GM21529 (cell line): ENCODE measurements around the gene DCDC1.
"Not testable (repeated sequence)": the region's sequence is repeated elsewhere in the genome, so short reads cannot be mapped to it uniquely, and the experiment has no call there.

Experiments
- ATAC-seq: cut with Tn5 transposase; IDR thresholded peaks from one replicate; pipeline ENCODE4 v1.9.1; 2021; ENCODE audit not compliant: unreplicated experiment

Gene DCDC1

GRCh38 chr11:31000381-31000780 is 369.2 kb downstream of the DCDC1 start:
- no peak for ATAC-seq

- no peak for ATAC-seq
Measured at GRCh38 chr11:30992513-30992849, 377.1 kb downstream of the DCDC1 start.

GRCh38 chr11:30991802-30992512 is 377.6 kb downstream of the DCDC1 start:
- no peak for ATAC-seq

- ATAC-seq = no peak
Measured at GRCh38 chr11:30991376-30991775, 378.2 kb downstream of the DCDC1 start.

- ATAC-seq = no peak
Measured at GRCh38 chr11:30990625-30991296, 378.8 kb downstream of the DCDC1 start.

- ATAC-seq = no peak
Measured at GRCh38 chr11:30987819-30988218, 381.7 kb downstream of the DCDC1 start.

- ATAC-seq = no peak
Measured at GRCh38 chr11:30985536-30985935, 384.0 kb downstream of the DCDC1 start.

GRCh38 chr11:30984827-30985226 is 384.7 kb downstream of the DCDC1 start:
- ATAC-seq = no peak

- no peak for ATAC-seq
Measured at GRCh38 chr11:30984442-30984816, 385.1 kb downstream of the DCDC1 start.

GRCh38 chr11:30983776-30984441 is 385.6 kb downstream of the DCDC1 start:
- no peak for ATAC-seq

GRCh38 chr11:30983143-30983542 is 386.4 kb downstream of the DCDC1 start:
- no peak for ATAC-seq

- no peak for ATAC-seq
Measured at GRCh38 chr11:30967579-30967978, 402.0 kb downstream of the DCDC1 start.

- no peak for ATAC-seq
Measured at GRCh38 chr11:30960387-30960992, 409.0 kb downstream of the DCDC1 start.

- no peak for ATAC-seq
Measured at GRCh38 chr11:30956751-30957150, 412.8 kb downstream of the DCDC1 start.

GRCh38 chr11:30949838-30950237 is 419.7 kb downstream of the DCDC1 start:
- ATAC-seq = no peak

GRCh38 chr11:30947715-30948114 is 421.8 kb downstream of the DCDC1 start:
- not testable (repeated sequence) for ATAC-seq

- no peak for ATAC-seq
Measured at GRCh38 chr11:30938810-30939209, 430.7 kb downstream of the DCDC1 start.

- no peak for ATAC-seq
Measured at GRCh38 chr11:30938171-30938570, 431.4 kb downstream of the DCDC1 start.

- no peak for ATAC-seq
Measured at GRCh38 chr11:30936491-30936890, 433.0 kb downstream of the DCDC1 start.

- ATAC-seq = no peak
Measured at GRCh38 chr11:30935861-30936260, 433.7 kb downstream of the DCDC1 start.

- no peak for ATAC-seq
Measured at GRCh38 chr11:30926130-30926529, 443.4 kb downstream of the DCDC1 start.

- ATAC-seq = no peak
Measured at GRCh38 chr11:30921811-30922210, 447.7 kb downstream of the DCDC1 start.
